CD4-positive, alpha-beta T cell treated with Interleukin-1 beta for 1 hour (primary cell): Measurements from ENCODE around the gene NR1D1.
A peak's percentile ranks its signal among the peaks of the same experiment; 100 is the strongest.

Source experiments
- DNase-seq, 2 donors: peaks; one replicate each; pipeline ENCODE4 v3.0.0-alpha.2; 2020 to 2022

Gene NR1D1

GRCh38 chr17:40097087-40097486, 3.3 kb downstream of the NR1D1 start:
- no peak for DNase-seq

- DNase-seq, result peak; percentile 95 to 96
Observed at GRCh38 chr17:40095944-40096791, 4.2 kb downstream of the NR1D1 start.

- peak in 1 of 2 donors; percentile 14 for DNase-seq
Observed at GRCh38 chr17:40095351-40095943, 4.9 kb downstream of the NR1D1 start.

- DNase-seq, result no peak
Observed at GRCh38 chr17:40094874-40095273, 5.5 kb downstream of the NR1D1 start.

DNA sequence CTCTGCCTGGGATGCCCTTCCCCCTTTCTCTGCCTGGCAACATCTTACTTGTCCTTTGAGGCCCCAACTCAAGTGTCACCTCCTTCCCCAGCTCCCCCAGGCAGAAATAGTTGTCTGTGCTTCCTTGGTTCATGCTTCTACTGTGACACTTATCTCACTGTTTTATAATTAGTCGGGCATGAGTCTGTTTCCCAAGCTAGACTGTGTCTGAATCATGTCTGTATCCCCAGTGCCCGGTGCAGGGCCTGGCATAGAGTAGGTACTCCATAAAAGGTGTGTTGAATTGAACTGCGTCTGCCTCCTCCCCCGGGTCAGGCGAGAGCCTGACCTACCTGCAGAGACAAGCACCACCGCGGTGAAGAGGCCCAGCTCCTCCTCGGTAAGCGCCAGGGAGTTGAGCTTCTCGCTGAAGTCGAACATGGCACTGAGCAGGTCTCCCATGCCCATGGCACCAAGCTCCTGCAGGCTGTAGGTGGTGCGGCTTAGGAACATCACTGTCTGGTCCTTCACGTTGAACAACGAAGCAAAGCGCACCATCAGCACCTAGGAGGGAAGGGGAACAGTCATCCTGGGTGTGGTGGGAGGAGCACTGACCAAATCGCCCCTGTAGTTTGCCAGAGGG, 6.7 kb downstream of the NR1D1 start:
- DNase-seq, result no peak

GRCh38 chr17:40093005-40093579, 7.3 kb downstream of the NR1D1 start:
- no peak for DNase-seq

DNA sequence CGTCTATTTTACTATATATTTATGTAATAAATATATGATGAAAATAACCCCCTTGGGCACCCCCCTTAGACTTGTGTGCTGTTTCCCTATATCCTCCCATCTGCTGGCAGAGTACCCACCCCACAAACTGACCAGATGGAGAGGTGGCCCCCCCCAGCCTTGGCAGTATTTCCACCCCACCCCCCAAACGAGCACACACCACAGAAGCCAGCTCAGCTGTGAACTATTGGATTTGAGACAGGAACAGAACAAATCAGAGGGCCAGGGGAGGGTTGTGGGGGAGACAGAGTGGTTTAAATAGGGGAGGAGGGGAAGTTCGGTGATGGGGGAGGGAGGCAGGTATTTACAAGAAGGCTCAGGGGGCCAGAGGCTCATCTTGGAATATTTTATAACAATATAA, 7.8 kb downstream of the NR1D1 start:
- no peak for DNase-seq

- no peak for DNase-seq
Observed at GRCh38 chr17:40091691-40092397, 8.5 kb downstream of the NR1D1 start.

DNA sequence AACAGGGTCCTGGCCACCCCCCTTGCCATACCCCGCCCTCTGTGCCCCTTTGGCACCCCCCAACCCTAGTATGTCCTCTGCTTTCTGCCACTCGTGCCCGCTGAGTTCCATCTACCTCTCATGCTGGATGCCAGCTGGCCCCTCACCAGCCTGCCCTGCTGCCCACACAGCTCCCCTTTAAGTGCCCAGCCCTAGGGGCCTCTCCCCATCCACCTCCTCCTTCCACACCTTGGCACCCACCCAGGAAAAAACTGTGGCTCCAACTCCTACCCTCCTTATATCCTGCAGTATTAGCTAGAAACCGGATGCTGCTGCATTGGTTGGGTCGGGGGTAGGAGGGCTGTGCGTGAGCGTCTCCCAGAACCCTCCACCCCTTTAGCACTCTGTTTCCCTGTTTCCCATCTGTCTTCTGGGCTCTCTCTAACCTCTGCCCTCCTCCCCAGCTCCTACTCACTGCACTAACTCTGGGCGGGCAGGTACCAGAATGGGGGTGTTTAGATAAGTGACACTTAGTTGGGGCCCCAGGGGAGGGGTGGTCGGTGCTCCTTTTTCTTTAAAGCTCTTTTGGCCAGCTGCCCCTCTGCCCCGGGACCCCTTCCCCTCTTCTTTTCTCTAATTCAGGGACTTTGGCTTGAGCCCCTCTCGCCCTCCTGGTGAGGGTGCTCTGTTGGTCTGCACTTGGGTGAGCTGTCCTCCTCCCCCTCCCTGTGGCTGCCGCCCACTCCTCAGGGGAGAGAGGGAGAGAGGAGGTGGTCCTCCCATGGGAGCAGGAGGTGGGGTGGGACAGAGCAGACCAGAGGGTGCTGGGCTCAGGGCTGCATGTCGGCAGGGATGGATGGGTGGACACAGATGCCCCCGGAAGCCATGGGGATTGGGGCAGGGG, 9.9 kb downstream of the NR1D1 start:
- no peak for DNase-seq

GRCh38 chr17:40089077-40089895, 11.1 kb downstream of the NR1D1 start:
- no peak for DNase-seq

- no peak for DNase-seq
Observed at GRCh38 chr17:40087903-40088718, 12.3 kb downstream of the NR1D1 start.

- no peak for DNase-seq
Observed at GRCh38 chr17:40087049-40087794, 13.2 kb downstream of the NR1D1 start.

DNA sequence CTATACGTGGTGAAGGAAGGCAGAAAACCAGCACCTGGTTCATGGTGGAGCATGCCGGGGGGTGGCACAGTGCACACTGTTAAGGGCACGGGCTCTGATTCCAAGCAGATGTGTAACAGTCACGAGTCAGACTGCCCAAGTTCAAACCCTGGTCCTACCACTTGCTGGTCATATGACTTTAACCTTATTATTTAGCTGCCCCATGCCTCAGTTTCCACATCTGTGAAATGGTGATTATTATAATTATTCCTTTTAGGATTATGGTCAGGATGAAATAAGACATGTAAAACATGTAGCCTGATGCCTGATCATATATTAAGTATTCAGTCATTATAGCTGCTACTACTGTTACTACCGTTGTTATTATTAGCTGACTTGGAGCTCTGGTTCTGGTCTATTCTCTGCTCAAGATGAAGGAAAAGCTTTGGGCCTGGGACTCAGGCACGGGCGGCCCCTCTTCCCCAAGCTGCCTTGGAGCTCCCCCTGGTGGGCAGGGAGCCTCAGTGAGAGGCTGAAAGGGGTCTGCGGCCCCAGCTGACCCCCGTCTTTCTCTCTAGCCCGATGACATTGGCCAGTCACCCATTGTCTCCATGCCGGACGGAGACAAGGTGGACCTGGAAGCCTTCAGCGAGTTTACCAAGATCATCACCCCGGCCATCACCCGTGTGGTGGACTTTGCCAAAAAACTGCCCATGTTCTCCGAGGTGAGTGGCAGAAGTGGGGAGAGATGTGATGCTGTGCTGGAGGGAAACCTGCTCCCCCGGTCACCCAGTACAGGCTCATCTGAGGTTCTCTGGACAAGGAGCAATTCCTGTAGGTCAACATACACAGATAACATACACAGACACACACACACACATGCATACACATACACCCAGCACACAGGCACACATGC, 14.0 kb downstream of the NR1D1 start:
- peak; percentile 63 to 65 for DNase-seq

DNA sequence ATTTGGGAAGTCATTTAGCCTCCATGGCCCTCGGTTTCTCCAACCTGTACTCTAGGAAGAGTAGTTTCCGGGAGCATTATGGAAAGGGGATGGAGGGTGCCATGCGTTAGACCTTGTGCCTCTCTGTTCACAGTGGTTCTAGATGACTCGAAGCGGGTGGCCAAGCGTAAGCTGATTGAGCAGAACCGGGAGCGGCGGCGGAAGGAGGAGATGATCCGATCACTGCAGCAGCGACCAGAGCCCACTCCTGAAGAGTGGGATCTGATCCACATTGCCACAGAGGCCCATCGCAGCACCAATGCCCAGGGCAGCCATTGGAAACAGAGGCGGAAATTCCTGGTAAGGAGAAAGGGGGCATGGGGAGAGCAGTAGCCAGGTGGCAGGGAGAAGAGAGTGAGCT, 15.9 kb downstream of the NR1D1 start:
- no peak for DNase-seq

DNA sequence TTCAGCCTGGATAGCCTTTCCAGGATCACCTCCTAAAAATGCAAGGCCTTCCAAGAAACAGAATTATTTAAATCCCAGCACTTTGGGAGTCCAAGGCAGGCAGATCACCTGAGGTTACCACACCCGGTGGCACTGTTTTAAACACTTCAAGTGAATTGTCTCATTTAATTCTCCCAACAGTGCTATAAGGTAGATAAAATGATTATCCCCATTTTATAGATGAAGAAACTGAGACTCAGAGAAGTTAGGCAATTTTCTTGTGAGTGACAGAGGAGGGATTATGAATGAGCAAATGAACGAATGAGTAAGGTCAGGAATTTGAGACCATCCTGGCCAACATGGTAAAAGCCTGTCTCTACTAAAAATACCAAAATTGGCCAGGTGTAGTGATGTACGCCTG, 20.8 kb downstream of the NR1D1 start:
- DNase-seq, result no peak

DNA sequence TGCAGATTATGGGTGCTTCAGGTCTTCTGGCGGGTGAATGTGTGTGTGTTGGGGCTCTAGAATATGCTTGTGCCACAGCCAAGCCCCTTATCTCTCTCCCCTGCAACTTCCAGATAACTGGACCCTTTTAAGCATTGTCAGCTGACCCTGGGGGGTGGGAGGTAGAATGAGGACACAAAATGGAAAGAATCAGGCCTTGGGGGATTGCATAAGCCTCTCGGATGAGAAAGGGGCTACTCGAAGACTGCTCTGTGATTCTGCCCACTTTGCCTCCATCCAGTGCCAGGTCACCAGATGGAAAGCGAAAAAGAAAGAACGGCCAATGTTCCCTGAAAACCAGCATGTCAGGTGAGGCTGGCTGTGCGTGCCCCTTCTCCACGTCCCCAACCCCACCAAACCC, 23.8 kb downstream of the NR1D1 start:
- no peak for DNase-seq

DNA sequence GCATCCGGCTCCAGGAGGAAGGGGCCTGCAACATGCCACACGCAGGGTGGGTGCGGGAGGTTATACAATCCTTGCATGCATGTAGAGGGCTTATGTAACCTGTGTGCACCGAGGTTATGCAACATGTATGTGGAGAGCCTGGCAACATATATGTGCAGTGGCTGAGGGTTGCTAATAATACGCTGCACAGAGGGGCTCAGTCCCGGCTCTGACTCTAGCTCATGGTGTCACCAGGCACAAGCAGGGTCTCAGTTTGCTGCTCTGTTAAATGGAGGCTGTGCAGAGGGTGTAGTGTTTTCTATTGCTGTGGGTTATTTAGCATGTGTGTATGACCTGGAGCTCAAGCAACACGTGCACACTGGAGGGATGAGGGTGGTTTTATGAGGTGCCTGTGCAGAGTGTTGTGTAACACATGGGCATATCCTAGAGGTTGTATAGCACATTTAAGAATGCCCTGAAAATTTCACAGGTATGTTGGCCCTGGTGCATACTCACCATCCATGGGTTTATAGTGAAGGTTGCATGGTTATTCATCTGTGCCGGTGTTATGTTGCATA, 24.4 kb downstream of the NR1D1 start:
- DNase-seq, result no peak
